Fibroblast of skin of right quadriceps (primary cell): ENCODE measurements around the gene TMEM200B.
A peak's percentile ranks its signal among the peaks of the same experiment; 100 is the strongest.
"Not testable (repeated sequence)": the region's sequence is repeated elsewhere in the genome, so short reads cannot be mapped to it uniquely, and the experiment has no call there.

Experiments
- DNase-seq: peaks from one replicate; pipeline ENCODE4 v3.0.0-alpha.2; 2013

Gene TMEM200B

DNA sequence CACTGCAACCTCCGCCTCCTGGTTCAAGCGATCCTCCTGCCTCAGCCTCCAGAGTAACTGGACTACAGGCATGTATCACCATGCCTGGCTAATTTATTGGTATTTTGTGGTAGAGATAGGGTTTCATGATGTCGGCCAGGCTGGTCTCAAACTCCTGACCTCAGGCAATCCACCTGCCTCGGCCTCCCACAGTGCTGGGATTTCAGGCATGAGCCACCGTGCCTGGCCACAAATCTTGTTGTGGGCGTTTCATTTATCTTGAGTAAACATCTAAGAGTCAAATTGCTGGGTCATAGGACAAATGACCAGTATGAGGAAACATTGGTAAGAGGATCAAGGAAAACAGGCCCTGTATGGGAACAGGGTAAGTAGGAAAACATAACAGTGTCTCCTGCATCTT is 17.9 kb downstream of the TMEM200B start:
- DNase-seq: no peak

DNA sequence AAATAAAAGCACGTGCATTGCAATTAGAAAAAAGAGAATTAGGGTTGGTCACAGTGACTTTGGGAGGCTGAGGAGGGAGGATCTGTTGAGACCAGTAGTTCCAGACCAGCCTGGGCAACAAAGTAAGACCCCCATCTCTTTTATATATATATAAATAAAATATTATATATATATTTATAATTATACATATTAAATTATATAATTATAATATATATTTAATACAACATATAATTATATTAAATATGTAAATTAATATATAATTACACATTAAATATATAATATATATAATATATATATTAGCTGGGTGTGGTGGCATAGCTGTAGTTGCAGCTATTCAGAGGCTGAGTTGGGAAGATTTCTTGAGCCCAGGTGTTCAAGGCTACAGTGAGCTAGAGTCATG is 23.2 kb downstream of the TMEM200B start:
- DNase-seq: no peak

DNA sequence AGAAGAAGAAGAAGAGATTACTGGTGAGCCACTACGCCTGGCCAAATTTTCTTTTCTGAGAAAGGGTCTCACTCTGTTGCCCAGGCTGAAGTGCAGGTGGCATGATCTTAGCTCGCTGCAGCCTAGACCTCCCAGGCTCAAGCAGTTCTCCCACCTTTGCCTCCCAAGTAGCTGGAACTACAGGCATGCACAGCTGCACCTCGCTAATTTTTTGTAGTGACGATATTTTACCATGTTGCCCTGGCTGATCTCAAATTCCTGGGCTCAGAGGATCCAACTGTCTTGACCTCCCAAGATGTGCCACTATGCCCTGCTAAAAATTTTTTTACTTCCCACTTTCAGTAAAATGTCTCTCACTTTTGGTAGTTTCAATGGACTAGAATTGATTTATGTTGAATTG is 24.4 kb downstream of the TMEM200B start:
- no peak for DNase-seq

DNA sequence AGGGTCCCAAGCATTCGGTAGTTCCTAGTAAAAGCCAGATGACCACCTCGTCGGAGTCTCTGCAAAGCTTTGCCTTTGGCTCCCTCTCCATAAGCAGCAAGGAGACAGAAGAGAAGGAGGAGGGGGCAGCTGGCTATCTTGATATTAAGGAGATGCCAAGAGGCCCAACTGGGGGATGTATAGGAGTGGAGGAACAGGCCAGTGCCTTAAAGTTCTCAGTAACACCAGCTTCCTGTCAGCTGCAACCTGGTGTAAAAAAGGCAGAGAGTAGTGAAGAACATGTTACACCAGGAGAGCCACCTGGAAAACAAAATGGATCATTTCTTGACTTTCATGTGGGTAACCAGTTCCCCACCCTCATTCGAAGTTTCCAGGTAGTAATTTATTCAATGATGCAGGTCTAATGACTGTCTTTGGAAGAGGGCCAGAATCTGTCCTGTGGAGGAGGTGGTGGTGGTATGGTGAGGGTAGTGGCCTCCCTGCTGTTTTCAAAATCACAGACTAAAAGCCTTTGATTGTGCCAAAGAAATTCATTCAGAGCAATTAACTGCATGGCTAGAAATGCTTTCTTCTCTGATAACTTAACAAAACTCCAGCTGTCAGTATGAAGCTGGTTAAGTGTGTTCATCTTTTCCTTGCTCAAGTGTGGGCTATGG is 27.3 kb downstream of the TMEM200B start:
- DNase-seq: no peak

DNA sequence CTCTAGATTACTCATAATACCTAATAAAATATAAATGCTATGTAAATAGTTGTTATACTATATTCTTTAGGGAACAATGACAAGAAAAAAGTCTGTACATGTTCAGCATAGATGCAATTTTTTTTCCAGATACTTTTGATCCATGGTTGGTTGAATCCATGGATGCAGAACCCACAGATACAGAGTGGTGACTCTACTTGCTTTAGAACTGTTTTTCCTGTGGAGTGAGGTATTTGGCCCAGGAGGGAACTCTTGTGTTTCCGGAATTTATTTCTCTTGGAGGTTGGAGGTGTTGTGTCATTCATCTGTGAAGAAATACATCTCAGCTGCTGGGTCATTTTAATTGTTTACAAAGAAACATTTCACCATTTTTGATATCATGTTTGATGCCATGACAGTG is 28.7 kb downstream of the TMEM200B start:
- no peak for DNase-seq

DNA sequence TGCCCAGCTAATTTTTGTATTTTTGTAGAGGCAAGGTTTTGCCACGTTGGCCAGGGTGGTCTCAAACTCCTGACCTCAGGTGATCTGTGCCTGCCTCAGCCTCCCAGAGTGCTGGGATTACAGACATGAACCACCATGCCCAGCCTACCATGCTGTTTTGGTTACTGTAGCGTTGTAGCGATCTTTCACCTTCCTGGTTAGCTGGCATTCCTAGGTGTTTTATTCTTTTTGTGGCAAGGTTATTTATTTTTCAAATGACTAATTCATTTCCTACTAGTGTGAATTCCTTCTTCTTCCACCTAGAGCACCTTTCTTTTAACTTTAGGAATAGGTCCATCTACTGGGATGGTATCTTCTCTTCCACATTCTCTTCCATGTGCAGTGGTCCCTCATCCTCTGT is 29.3 kb downstream of the TMEM200B start:
- no peak for DNase-seq

DNA sequence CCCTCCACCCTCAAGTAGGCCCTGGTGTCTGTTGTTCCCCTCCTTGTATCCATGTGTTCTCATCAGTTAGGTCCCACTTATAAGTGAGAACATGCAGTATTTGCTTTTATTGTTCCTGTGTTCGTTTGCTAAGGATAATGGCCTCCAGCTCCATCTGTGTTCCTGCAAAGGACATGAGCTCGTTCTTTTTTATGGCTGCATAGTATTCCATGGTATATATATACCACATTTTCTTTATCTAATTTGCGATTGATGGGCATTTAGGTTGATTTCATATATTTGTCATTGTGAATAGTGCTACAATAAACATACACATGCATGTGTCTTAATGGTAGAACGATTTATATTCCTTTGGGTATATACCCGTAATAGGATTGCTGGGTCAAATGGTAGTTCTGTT is 31.0 kb downstream of the TMEM200B start:
- not testable (repeated sequence) for DNase-seq

DNA sequence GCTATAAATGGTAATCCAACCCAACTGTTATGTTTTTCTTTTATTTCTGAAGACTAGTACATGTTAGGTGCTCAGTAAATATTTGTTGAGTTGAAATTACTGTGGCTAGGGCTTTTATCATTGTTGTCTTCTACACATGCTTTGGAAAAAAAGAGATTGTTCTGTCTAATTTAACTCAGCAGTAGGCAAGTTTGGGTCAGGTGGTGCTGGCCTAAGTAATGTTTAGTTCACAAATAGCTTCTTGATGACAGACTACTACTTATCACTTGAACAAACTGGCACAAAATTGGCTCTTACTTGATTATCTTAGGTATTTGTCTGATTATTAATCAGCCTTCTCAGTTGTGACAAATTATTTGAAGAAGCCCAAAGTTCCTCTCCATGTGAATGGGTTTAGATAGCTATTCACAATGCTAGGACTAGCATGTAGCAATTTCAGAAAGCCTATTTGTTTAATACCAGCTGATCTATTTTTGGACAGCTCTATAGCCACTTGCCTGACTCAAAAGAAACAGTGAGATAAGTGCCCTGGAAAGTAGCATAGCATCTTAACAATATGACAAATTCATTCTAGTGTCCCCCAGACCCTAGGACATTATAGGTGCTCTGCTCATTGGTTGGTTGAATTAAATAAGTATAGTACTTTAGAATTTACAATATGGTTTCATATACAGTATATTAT is 32.6 kb downstream of the TMEM200B start:
- DNase-seq: no peak

DNA sequence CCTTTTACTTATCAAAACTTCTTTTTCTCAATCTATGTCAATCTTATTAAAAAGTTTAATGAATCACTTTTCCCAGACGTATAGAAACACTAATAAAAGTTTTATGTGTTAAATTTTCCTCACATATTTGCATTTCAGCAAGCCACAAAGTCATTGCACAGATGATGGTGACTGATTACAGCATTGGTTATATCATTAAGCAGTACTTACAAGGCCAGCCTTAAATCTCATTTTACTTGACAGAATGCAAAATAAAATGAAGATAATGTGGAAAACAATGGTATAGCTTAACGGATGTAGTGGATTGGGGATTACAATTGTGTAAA is 39.5 kb downstream of the TMEM200B start:
- no peak for DNase-seq

DNA sequence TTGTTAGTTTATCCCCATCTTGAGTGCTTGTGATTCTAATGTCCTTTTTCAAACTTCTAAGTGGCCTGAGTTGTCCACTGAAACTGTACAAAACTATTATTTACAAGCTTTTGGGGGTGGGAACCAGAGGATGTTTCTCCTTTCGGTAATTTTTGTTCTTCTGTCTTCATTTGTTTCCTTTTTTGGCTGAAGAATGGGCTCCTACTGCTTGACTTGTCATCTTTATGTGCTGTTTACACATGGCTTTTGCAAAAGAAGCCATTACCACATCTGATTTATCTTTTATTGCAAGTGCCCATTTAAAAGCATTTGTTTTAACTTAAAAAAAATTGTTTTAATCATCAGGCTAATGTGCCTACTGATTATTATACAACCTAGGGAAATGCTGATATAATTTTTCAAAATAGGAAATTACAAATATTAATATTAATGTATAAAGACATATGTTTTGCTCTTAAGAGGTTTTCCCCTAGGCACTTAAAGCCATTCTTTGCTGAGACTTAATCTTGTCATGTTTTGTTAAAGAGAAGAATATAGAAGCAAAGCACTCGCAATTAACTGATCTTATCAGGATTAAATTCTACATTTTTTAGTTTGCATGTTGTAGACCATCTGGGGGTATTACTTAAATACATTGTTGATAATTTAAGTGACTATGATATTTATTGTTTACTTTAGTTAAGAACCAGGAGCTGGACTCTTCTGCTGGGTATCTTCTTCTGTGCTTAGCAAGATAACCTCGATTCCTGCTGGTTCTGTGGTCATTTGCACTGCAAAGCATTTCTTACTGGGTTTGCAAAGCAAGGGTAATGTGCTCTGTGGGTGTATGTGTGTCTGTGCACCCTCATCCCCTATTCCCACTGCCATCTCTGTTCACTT is 40.1 kb downstream of the TMEM200B start:
- DNase-seq: peak; percentile 21

DNA sequence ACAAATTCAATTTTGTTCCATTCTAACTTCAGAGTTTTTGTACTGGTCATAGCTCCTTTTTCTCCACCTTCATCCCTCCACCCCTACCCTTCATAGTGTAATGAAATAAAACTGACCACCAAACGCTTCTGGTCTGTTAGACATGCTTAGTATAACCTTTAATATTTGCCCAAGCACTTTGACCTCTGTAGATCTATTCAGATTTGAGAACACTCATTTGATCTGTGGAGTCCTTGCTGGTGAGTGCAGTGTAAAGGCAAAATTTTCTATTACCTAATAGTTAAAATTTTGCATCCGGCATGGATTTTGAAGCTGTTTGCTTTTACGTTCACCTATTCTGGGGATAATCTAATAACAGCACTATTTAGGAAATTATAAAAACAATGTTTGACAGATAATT is 41.2 kb downstream of the TMEM200B start:
- DNase-seq: no peak

DNA sequence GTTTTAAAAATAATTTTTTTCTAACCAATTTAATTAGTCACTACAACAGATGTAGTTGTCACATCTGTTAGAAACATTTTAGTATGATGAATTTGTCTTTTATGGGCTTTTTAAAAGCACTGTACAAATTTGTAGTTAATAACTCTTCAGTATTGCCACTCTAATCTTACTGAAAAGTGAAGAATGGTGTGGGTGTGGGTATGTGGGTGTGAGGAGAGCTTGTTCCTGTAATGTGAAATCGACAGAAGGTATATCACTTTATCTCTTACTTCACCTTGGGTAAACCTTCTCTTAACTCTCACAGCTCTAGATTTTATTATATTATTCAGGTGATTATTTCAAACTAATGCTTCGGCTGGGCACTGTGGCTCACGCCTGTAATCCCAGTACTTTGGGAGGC is 42.5 kb downstream of the TMEM200B start:
- DNase-seq: no peak

DNA sequence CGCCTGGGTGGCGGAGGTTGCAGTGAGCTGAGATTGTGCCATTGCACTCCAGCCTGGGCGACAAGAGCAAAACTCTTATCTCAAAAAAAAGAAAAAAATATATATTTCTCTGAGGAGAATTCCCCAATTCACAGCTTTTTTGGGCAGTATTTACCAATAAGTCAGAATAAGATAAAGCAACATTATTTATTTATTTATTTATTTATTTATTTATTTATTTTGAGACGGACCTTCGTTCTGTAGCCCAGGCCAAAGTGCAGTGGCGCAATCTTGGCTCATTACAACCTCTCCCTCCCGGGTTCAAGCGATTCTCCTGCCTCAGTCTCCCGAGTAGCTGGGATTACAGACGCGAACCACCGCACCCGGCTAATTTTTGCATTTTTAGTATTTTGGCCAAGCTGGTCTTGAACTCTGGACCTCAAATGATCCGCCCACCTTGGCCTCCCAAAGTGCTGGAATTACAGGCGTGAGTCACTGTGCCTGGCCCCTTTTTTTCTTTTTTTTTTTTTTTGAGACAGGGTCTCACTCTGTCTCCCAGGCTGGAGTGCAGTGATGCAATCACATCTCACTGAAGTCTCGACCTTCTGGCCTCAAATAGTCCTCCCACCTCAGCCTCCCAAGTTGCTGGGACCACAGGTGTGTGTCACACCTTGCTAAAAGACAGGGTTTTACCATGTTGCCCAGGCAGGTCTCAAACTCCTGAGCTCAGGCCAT is 43.6 kb downstream of the TMEM200B start:
- not testable (repeated sequence) for DNase-seq

DNA sequence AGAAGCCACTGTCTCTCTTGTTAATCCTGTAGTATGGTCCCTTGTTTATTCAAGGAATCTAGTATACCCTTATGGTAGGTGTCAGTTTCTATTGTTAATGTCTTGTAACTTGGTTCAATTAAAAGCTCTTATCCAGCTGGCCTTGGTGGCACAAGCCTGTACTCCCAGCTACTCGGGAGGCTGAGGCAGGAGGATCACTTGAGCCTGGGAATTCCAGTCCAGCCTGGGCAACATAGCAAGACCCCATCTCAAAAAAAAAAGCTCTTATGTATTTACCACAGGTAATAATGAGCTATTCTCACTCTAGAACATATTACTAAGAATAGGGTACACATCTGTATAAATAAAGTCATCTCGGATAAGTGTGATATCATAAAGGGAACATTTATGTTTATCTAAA is 46.5 kb downstream of the TMEM200B start:
- no peak for DNase-seq
